ENCODE data around the gene INKA1. TPM values are rescaled to one million over a fixed set of nuclear protein-coding genes. Genes with fewer than 3 reads are reported as not detected.

The INKA1 gene
- total and polyA plus RNA-seq, 2 of the 8 experiments (the other 6 are each of a cell fraction or from before 2014, with no cell fraction given), result 1.3 to 4.7 TPM

GRCh38 chr3:49763981-49764380, 39.1 kb upstream of the INKA1 start:
- no peak overlapping the region for H4K8ac ChIP-seq (ENCODE audit: extremely low read depth, insufficient read depth, low read length)
- H3K9me3 ChIP-seq (ENCODE audit: insufficient read depth in 2 of 2, low read depth in 1 of 2, low read length in 1 of 2), result no peaks in the 10 kb centered on the region
- no peak overlapping the region for H3K18ac ChIP-seq (ENCODE audit: extremely low read depth, low read length)
- H3K23ac ChIP-seq (ENCODE audit: insufficient read length), result no peak overlapping the region
- H4K20me1 ChIP-seq (replicated peaks in 1 of 2; ENCODE audit: control insufficient read depth in 1 of 2, insufficient read depth in 2 of 2, low read length in 2 of 2), result peaks cover 0 to 4% of the 10 kb centered on the region in 2 experiments
- no peak overlapping the region for H3K4me3 ChIP-seq (ENCODE audit: extremely low read depth in 1 of 4, insufficient read depth in 2 of 4, low read depth in 3 of 4, low read length in 4 of 4)
- no peak overlapping the region for H2AFZ ChIP-seq (ENCODE audit: low read length)
- no peak overlapping the region for H3K27ac ChIP-seq (ENCODE audit: low read depth, low read length)
- no peak overlapping the region for H2BK20ac ChIP-seq (ENCODE audit: low read length)
- 94% methylated on average over 4 of the region's 4 CpGs; no CpG with 5 or more reads in 1 of the 2 experiments for WGBS, 2 experiments (ENCODE audit: extremely low coverage in 1 of 2, insufficient coverage in 1 of 2, insufficient read length in 1 of 2, insufficient replicate concordance in 2 of 2, low coverage in 1 of 2, low lambda C conversion rate in 2 of 2, missing lambda C conversion rate in 1 of 2)
- H2AK5ac ChIP-seq (ENCODE audit: low read depth, low read length), result no peak overlapping the region
- DNase-seq (ENCODE audit: low read depth in 1 of 2, low spot score in 2 of 2) (no peak), FAIRE-seq (no peak)
- no peaks in the 10 kb centered on the region for H3K27me3 ChIP-seq (replicated peaks in 1 of 4; ENCODE audit: control insufficient read depth in 3 of 4, extremely low read depth in 1 of 4, insufficient read depth in 3 of 4, low read length in 3 of 4)
- no peak overlapping the region for H3K9ac ChIP-seq (replicated peaks in 1 of 4; ENCODE audit: extremely low read depth in 1 of 4, low read depth in 3 of 4, low read length in 3 of 4)
- H3K4me1 ChIP-seq (replicated peaks in 1 of 4; ENCODE audit: control insufficient read depth in 3 of 4, insufficient read depth in 4 of 4, low read length in 3 of 4), result no peaks in the 10 kb centered on the region
- no peak overlapping the region for H4K5ac ChIP-seq (ENCODE audit: insufficient read length, low read depth, low read length)
- peaks cover 3% of the 10 kb centered on the region; the same call in 1 of the 2 replicates for H3K79me1 ChIP-seq (ENCODE audit: low read depth, low read length)
- H2BK15ac ChIP-seq (ENCODE audit: low read length), result no peak overlapping the region
- H2BK5ac ChIP-seq (ENCODE audit: low read depth, low read length), result no peak overlapping the region
- peaks cover 0 to 64% of the 10 kb centered on the region in 2 experiments; a peak in 3 of 4 replicates for H3K79me2 ChIP-seq (ENCODE audit: control insufficient read depth in 1 of 2, insufficient read depth in 2 of 2, low read length in 2 of 2)
- H3K36me3 ChIP-seq (ENCODE audit: control insufficient read depth in 2 of 4, insufficient read depth in 4 of 4, low read length in 3 of 4), result no peaks in the 10 kb centered on the region
- H3K14ac ChIP-seq (ENCODE audit: insufficient read length), result no peak overlapping the region
- H3K56ac ChIP-seq (replicated peaks; ENCODE audit: insufficient read length, low read depth, low read length), result no peak overlapping the region
- no peak for TF ChIP-seq RFX5 (IDR thresholded peaks at IDR 0.05; ENCODE audit: borderline replicate concordance, low read depth, low read length)
- no peak for TF ChIP-seq ZNF274 (IDR thresholded peaks at IDR 0.05; ENCODE audit: borderline replicate concordance, extremely low read depth, low read length)
- ChIA-PET CTCF (ENCODE audit: partially characterized antibody) (interaction anchor here (0.6 to 0.8 kb wide), 2 partner anchors 14 to 41 kb away, joined by 3 to 4 read pairs; no protein-coding TSS in a partner anchor), POLR2A (ENCODE audit: partially characterized antibody) (interaction anchor here (1.5 kb wide), 1 partner anchor 19 kb away, joined by 3 read pairs; no protein-coding TSS in a partner anchor)
- H3K23me2 ChIP-seq (ENCODE audit: low read depth, low read length), result no peaks in the 10 kb centered on the region
- H2BK12ac ChIP-seq (ENCODE audit: low read depth, low read length), result no peak overlapping the region
- H3K4ac ChIP-seq (replicated peaks; ENCODE audit: insufficient read length, low read depth, low read length), result no peak overlapping the region
- no peak overlapping the region for H4K91ac ChIP-seq (replicated peaks; ENCODE audit: insufficient read length, low read length)
- H3K4me2 ChIP-seq (ENCODE audit: insufficient read depth in 1 of 2, low read depth in 2 of 2, low read length in 2 of 2), result no peak overlapping the region
- no peak overlapping the region for H2BK120ac ChIP-seq (replicated peaks; ENCODE audit: low read depth, low read length)
